ENCODE measurements around the gene RACK1. TPM values are rescaled to one million over a fixed set of nuclear protein-coding genes. Genes with fewer than 3 reads are reported as not detected.

Gene RACK1
- polyA plus RNA-seq, 5 donors: 2,630 to 3,025 (median 2,949) TPM

Other genes starting within 250 kb of the RACK1 start
- gene BTNL9, start 203.6 kb downstream of the RACK1 start, polyA plus RNA-seq (ENCODE audit: insufficient read depth in 1 of 5, insufficient read length in 5 of 5, low replicate concordance in 1 of 5): 10 to 100 TPM; 12.0 to 23.5 (median 13.6) TPM
- gene OR2V1, start 112.7 kb downstream of the RACK1 start, polyA plus RNA-seq (ENCODE audit: insufficient read depth in 1 of 5, insufficient read length in 5 of 5, low replicate concordance in 1 of 5): not detected
- under 1 TPM in 4 of 5 donors, not detected in 1; 0.03 to 0.05 (median 0.04) TPM for gene OR2V2, start 96.3 kb downstream of the RACK1 start, polyA plus RNA-seq (ENCODE audit: insufficient read depth in 1 of 5, insufficient read length in 5 of 5, low replicate concordance in 1 of 5)
- under 1 TPM; 0.14 to 1.00 (median 0.24) TPM for gene TRIM7, start 38.7 kb downstream of the RACK1 start, polyA plus RNA-seq (ENCODE audit: insufficient read depth in 1 of 5, insufficient read length in 5 of 5, low replicate concordance in 1 of 5)
- 10 to 100 TPM; 22.2 to 29.1 (median 28.1) TPM for gene TRIM41, start 20.6 kb downstream of the RACK1 start, polyA plus RNA-seq (ENCODE audit: insufficient read depth in 1 of 5, insufficient read length in 5 of 5, low replicate concordance in 1 of 5)
- 10 to 100 TPM; 29.2 to 44.6 (median 40.4) TPM for gene TRIM52, start 17.2 kb upstream of the RACK1 start, polyA plus RNA-seq (ENCODE audit: insufficient read depth in 1 of 5, insufficient read length in 5 of 5, low replicate concordance in 1 of 5)
- gene OR4F3, start 123.4 kb upstream of the RACK1 start, polyA plus RNA-seq (ENCODE audit: insufficient read depth in 1 of 5, insufficient read length in 5 of 5, low replicate concordance in 1 of 5): under 1 TPM in 1 of 5 donors, not detected in 4; 0.11 TPM

Data from right lung (tissue), 5 donors.